Measurements from ENCODE around the gene PAX6.

PAX6 gene

DNA sequence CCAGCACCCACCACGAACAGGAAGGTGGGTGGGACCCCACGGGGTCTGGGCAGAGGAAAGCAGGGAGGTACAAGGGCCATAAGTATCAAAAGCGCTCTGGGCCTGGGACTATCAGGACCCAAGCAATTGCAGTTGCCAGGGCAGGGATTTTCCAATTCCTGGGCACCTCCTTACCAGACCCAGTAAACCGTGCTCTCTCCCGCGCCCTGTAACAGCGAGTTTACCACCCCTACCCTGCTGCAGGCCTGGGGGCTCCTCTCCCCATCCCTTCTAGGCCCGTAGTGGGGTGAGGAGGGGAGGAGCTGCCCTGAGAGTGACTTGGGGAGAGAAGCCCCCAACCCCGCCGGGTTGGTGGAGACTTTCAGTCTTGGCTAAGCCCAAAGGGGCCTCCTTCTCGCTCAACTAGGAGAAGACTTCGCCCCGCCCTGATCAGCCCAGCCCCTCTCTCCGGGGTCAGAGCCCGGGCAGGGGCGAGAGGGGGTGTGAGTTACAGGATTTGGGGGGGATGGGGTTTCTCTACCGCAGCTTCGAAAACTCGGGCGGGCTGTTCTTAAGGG is 5.4 kb downstream of the PAX6 start:
- Histone ChIP-seq H3K9ac (no peak overlapping the region), H3K27me3 (ENCODE audit: insufficient read depth, low read depth) (no peaks in the 10 kb centered on the region), H3K4me3 (IDR thresholded peaks at IDR 0.05; ENCODE audit: insufficient read depth, low read depth, low read length) (no peak overlapping the region), H3K36me3 (ENCODE audit: insufficient read depth) (no peaks in the 10 kb centered on the region), H3K4me2 (no peak overlapping the region), H3K27ac (no peak overlapping the region), H3K79me2 (ENCODE audit: insufficient read depth, low read depth) (no peaks in the 10 kb centered on the region), H2AFZ (ENCODE audit: low read depth) (no peak overlapping the region), H4K20me1 (ENCODE audit: insufficient read depth) (no peaks in the 10 kb centered on the region), H3K4me1 (ENCODE audit: low read depth, poor library complexity, severe bottlenecking) (no peaks in the 10 kb centered on the region)
- TF ChIP-seq, protein P1, sequence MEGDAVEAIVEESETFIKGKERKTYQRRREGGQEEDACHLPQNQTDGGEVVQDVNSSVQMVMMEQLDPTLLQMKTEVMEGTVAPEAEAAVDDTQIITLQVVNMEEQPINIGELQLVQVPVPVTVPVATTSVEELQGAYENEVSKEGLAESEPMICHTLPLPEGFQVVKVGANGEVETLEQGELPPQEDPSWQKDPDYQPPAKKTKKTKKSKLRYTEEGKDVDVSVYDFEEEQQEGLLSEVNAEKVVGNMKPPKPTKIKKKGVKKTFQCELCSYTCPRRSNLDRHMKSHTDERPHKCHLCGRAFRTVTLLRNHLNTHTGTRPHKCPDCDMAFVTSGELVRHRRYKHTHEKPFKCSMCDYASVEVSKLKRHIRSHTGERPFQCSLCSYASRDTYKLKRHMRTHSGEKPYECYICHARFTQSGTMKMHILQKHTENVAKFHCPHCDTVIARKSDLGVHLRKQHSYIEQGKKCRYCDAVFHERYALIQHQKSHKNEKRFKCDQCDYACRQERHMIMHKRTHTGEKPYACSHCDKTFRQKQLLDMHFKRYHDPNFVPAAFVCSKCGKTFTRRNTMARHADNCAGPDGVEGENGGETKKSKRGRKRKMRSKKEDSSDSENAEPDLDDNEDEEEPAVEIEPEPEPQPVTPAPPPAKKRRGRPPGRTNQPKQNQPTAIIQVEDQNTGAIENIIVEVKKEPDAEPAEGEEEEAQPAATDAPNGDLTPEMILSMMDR (conservative IDR thresholded peaks at IDR 0.05; ENCODE audit: low read depth, low read length) = no peak

DNA sequence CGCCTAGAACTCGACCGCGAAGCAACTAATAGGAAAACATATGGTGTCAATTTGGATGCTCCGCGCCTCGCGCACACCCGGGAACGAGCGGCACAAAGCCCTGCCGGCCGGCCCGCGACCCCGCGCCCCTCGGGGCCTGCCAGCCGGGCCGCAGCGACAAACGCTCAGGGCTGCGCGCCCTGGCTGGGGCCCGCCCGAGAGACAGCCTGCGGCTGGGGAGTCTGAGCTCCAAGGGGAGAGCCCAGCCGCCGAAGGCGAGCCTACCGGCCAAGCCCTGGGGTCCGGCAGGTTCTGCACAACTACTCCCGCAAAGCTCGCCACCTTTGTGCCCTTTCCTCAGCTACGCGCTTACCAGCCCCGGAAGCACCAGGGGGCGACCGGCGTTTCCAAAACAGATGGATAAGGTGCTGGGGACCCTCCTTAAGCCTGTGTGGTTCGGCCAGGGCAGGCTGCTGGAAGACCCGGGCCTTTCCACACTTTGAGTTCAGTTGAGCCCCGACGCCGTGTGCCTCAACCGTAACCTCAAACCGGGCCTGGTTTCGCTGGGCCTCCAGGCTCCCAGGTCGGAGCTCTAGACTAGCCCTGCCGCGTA is 6.0 kb downstream of the PAX6 start:
- H3K79me2 ChIP-seq (ENCODE audit: insufficient read depth, low read depth) = no peaks in the 10 kb centered on the region
- no peak overlapping the region for H3K27ac ChIP-seq
- H4K20me1 ChIP-seq (ENCODE audit: insufficient read depth) = no peaks in the 10 kb centered on the region
- H3K4me1 ChIP-seq (ENCODE audit: low read depth, poor library complexity, severe bottlenecking) = no peaks in the 10 kb centered on the region
- TF ChIP-seq, protein P1 (conservative IDR thresholded peaks at IDR 0.05; ENCODE audit: low read depth, low read length) = no peak
- H2AFZ ChIP-seq (ENCODE audit: low read depth) = no peak overlapping the region
- H3K4me2 ChIP-seq = no peak overlapping the region
- H3K36me3 ChIP-seq (ENCODE audit: insufficient read depth) = no peaks in the 10 kb centered on the region
- H3K27me3 ChIP-seq (ENCODE audit: insufficient read depth, low read depth) = no peaks in the 10 kb centered on the region
- H3K9ac ChIP-seq = no peak overlapping the region
- no peak overlapping the region for H3K4me3 ChIP-seq (IDR thresholded peaks at IDR 0.05; ENCODE audit: insufficient read depth, low read depth, low read length)

DNA sequence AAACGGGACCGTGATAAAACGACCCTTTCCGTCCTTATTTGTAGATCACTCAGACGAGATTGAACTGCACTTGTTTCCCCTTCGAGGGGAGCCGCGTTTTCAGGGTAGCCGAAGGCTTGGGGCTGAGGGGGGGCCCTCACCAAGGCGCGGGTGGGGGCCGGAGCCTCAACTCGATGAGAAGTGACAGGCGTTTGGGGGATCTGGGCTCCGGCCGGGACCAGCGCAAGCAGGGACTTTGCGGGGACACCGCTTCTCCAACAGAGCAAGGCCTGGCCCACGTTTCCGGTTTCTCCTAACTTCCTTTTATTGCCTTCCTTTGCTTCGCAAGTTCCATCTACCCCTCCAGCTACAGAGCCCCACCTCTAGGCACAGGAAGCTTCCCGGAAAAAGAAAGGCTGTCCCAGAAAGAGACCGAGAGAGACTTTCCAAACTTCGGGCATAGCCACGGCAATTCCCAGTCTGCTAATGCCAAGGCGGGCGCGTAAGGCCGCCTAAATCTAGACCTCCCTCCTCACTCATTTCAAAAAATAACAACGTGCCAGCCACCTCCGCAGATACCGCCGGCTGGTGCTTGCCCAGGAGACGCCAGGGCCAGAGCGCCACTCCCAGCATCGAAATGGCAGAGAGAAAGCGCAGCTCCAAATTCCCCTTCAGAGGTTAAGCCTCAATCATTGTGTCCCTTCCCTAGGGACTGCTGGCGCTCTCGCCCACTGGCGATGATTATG is 6.6 kb downstream of the PAX6 start:
- no peaks in the 10 kb centered on the region for H3K4me1 ChIP-seq (ENCODE audit: low read depth, poor library complexity, severe bottlenecking)
- no peak overlapping the region for H3K9ac ChIP-seq
- no peak overlapping the region for H3K27ac ChIP-seq
- H3K36me3 ChIP-seq (ENCODE audit: insufficient read depth) = no peaks in the 10 kb centered on the region
- TF ChIP-seq, protein P1 (conservative IDR thresholded peaks at IDR 0.05; ENCODE audit: low read depth, low read length) = no peak
- H3K27me3 ChIP-seq (ENCODE audit: insufficient read depth, low read depth) = no peaks in the 10 kb centered on the region
- no peak overlapping the region for H3K4me2 ChIP-seq
- H3K79me2 ChIP-seq (ENCODE audit: insufficient read depth, low read depth) = no peaks in the 10 kb centered on the region
- no peak overlapping the region for H2AFZ ChIP-seq (ENCODE audit: low read depth)
- no peak overlapping the region for H3K4me3 ChIP-seq (IDR thresholded peaks at IDR 0.05; ENCODE audit: insufficient read depth, low read depth, low read length)
- no peaks in the 10 kb centered on the region for H4K20me1 ChIP-seq (ENCODE audit: insufficient read depth)

DNA sequence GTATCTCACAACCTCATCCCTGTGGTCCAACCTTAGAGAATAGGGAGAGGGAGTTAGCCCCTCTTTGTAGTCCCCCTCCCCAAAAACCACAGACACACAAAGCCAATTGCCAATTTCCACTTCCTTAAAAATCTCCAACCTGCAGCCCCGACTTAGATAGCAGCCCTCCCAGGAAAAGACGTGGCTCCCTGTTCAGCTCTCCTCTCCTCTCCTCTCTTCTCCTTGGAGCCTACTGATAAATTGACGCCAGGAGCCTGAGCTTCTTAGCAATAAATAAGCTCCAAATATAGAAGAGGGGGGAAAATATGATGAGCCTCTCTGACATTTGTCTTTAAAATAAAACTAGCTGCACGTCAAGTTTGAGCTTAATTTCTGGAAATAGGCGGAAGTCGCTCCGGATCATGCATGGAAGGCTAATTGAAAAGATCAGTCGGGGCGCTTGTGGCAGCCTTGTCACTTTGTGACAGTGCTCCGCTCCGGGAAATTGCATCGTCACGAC is 7.3 kb downstream of the PAX6 start:
- TF ChIP-seq, protein P1 (conservative IDR thresholded peaks at IDR 0.05; ENCODE audit: low read depth, low read length) = no peak
- Histone ChIP-seq H3K4me3 (IDR thresholded peaks at IDR 0.05; ENCODE audit: insufficient read depth, low read depth, low read length) (no peak overlapping the region), H3K4me2 (no peak overlapping the region), H3K4me1 (ENCODE audit: low read depth, poor library complexity, severe bottlenecking) (no peaks in the 10 kb centered on the region), H3K27ac (no peak overlapping the region), H3K79me2 (ENCODE audit: insufficient read depth, low read depth) (no peaks in the 10 kb centered on the region), H4K20me1 (ENCODE audit: insufficient read depth) (no peaks in the 10 kb centered on the region), H3K36me3 (ENCODE audit: insufficient read depth) (no peaks in the 10 kb centered on the region), H2AFZ (ENCODE audit: low read depth) (no peak overlapping the region), H3K27me3 (ENCODE audit: insufficient read depth, low read depth) (no peaks in the 10 kb centered on the region), H3K9ac (no peak overlapping the region)

Data from KMS-11 (cell line).